ENCODE data around the gene ZBTB8OS. TPM values are rescaled to one million over a fixed set of nuclear protein-coding genes. Genes with fewer than 3 reads are reported as not detected.

ZBTB8OS gene
- total and polyA plus RNA-seq, 2 donors (not counting 3 experiments of a cell fraction or from before 2014, with no cell fraction given), result 28.3 to 38.0 TPM

DNA sequence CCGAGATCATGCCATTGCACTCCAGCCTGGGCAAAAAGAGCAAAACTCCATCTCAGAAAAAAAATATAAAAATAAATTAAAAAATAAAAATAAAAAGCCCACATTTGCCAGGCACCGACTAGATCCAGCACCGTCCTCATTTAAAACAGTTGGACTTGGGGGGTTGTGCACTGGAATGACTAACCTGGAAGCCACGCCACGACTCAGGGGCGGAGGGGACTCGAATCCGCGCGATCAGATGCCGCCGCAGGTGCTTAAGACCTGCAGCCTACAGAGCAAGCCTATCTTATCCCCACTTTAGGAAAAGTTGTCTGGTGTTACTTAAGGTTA is 38.5 kb downstream of the ZBTB8OS start:
- Histone ChIP-seq H3K27me3 (ENCODE audit: control insufficient read depth in 2 of 2, insufficient read depth in 2 of 2, low read length in 2 of 2) (no peaks in the 10 kb centered on the region), H3K4me1 (ENCODE audit: control insufficient read depth, extremely low read depth, insufficient read depth, low read length) (no peaks in the 10 kb centered on the region), H3K9ac (replicated peaks; ENCODE audit: extremely low read depth, insufficient read depth, low read length) (peak overlapping the region; percentile 50), H3K9me3 (replicated peaks; ENCODE audit: control insufficient read depth, insufficient read depth, low read length) (no peaks in the 10 kb centered on the region), H3K36me3 (ENCODE audit: control insufficient read depth in 2 of 2, extremely low read depth in 1 of 2, insufficient read depth in 2 of 2, low read length in 2 of 2) (peaks cover 0 to under 1% of the 10 kb centered on the region in 2 experiments), H3K27ac (ENCODE audit: insufficient read depth, low read depth, low read length) (peak overlapping the region; percentile 29), H3K4me2 (ENCODE audit: insufficient read depth, low read length) (peak overlapping the region; percentile 56), H3K79me2 (ENCODE audit: control insufficient read depth, insufficient read depth, low read length) (no peaks in the 10 kb centered on the region), H2AFZ (ENCODE audit: low read depth, low read length) (peak overlapping the region; percentile 73), H4K20me1 (replicated peaks; ENCODE audit: control insufficient read depth, extremely low read depth, insufficient read depth, low read length) (no peaks in the 10 kb centered on the region), H3K9me1 (replicated peaks; ENCODE audit: control insufficient read depth, extremely low read depth, insufficient read depth, low read length) (no peaks in the 10 kb centered on the region), H3K4me3 (replicated peaks in 1 of 3; ENCODE audit: insufficient read depth in 1 of 3, low read depth in 1 of 3, low read length in 3 of 3) (peak overlapping the region; percentile 9 to 48 (median 44))
- CTCF ChIA-PET, result interaction anchor here (0.6 to 2.6 kb wide), 2 partner anchors 76 to 91 kb away, joined by 5 to 8 read pairs; no protein-coding TSS in a partner anchor
- no TSS peak for BruUV-seq (replicated peaks)
- dilution Hi-C loops (cut with MboI; ENCODE audit: extremely low pct_ligation_motif_present, low sequenced_read_pairs), result no loop called here
- POLR2A ChIA-PET, result no interaction called here
- TF ChIP-seq GATA2 (IDR thresholded peaks at IDR 0.05; ENCODE audit: insufficient read depth, insufficient read length, low read depth, low read length) (no peak), POLR2AphosphoS5 (IDR thresholded peaks at IDR 0.05; ENCODE audit: insufficient read depth, low read depth, low read length) (no peak), POLR2A (IDR thresholded peaks at IDR 0.05; ENCODE audit: low read depth, low read length) (no peak), FOS (IDR thresholded peaks at IDR 0.05; ENCODE audit: borderline replicate concordance, insufficient read depth, low read length) (no peak), MYC (IDR thresholded peaks at IDR 0.05; ENCODE audit: low read depth, low read length) (no peak), JUN (IDR thresholded peaks at IDR 0.05; ENCODE audit: borderline replicate concordance, insufficient read depth, insufficient read length, low read depth) (no peak), EZH2 (IDR thresholded peaks at IDR 0.05; ENCODE audit: borderline replicate concordance, low read depth, low read length, severe bottlenecking) (no peak)
- TF ChIP-seq, protein P1, sequence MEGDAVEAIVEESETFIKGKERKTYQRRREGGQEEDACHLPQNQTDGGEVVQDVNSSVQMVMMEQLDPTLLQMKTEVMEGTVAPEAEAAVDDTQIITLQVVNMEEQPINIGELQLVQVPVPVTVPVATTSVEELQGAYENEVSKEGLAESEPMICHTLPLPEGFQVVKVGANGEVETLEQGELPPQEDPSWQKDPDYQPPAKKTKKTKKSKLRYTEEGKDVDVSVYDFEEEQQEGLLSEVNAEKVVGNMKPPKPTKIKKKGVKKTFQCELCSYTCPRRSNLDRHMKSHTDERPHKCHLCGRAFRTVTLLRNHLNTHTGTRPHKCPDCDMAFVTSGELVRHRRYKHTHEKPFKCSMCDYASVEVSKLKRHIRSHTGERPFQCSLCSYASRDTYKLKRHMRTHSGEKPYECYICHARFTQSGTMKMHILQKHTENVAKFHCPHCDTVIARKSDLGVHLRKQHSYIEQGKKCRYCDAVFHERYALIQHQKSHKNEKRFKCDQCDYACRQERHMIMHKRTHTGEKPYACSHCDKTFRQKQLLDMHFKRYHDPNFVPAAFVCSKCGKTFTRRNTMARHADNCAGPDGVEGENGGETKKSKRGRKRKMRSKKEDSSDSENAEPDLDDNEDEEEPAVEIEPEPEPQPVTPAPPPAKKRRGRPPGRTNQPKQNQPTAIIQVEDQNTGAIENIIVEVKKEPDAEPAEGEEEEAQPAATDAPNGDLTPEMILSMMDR (IDR thresholded peaks at IDR 0.05; ENCODE audit: extremely low read depth in 1 of 2, insufficient read depth in 1 of 2, low read depth in 1 of 2, low read length in 2 of 2), result no peak
- TF ChIP-seq, protein P2, sequence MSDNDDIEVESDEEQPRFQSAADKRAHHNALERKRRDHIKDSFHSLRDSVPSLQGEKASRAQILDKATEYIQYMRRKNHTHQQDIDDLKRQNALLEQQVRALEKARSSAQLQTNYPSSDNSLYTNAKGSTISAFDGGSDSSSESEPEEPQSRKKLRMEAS (IDR thresholded peaks at IDR 0.05; ENCODE audit: insufficient read depth, insufficient read length), result no peak
- FAIRE-seq (no peak), DNase-seq (ENCODE audit: low read depth, low spot score) (no peak)
- intact Hi-C loops (cut with micrococcal nuclease), result loop anchor here (2.0 kb wide), 2 partner anchors 39 to 163 kb away; partner anchors contain the start of genes RBBP4 and ZBTB8OS
